ENCODE data around the gene ZNHIT1. TPM values are rescaled to one million over a fixed set of nuclear protein-coding genes. Genes with fewer than 3 reads are reported as not detected.

Gene ZNHIT1
- total RNA-seq, 1 donor from 2014 or later: 51.9 TPM

GRCh38 chr7:101174322-101174854 is 43.6 kb upstream of the ZNHIT1 start:
- H3K27ac ChIP-seq: no peak overlapping the region
- H3K4me1 ChIP-seq: peaks cover 25% of the 10 kb centered on the region
- ATAC-seq: no peak

DNA sequence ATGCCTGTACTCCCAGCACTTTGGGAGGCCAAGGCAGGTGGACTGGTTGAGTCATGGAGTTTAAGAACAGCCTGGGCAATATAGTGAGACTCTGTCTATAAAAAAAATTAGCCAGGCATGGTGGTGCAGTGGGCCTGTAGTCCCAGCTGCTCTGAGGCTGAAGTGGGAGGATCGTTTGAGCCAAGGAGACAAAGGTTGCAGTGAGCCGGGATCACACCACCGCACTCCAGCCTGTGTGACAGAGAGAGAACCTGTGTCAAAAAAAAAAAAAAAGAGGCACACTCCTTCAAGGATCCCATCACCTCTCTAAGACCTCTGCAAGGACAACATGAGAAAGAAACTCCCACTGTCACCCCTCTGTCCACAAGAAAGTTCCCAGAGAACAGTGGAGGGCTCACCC is 42.3 kb upstream of the ZNHIT1 start:
- Histone ChIP-seq H3K4me3 (no peak overlapping the region), H3K4me1 (peaks cover 17% of the 10 kb centered on the region), H3K27ac (no peak overlapping the region), H3K9me3 (no peaks in the 10 kb centered on the region), H3K27me3 (peaks cover 100% of the 10 kb centered on the region), H3K36me3 (no peaks in the 10 kb centered on the region)
- ATAC-seq: no peak
- no peak for DNase-seq
- TF ChIP-seq CTCF (IDR thresholded peaks at IDR 0.05): no peak
- intact Hi-C loops (cut with DNase I): no loop called here

More at GRCh38 chr7:101174322-101174854, 43.6 kb upstream of the ZNHIT1 start:
- DNase-seq: no peak
- H3K9me3 ChIP-seq: no peaks in the 10 kb centered on the region
- H3K27me3 ChIP-seq: peaks cover 100% of the 10 kb centered on the region
- H3K36me3 ChIP-seq: no peaks in the 10 kb centered on the region
- H3K4me3 ChIP-seq: no peak overlapping the region
- TF ChIP-seq CTCF (IDR thresholded peaks at IDR 0.05): no peak
- intact Hi-C loops (cut with DNase I): no loop called here

DNA sequence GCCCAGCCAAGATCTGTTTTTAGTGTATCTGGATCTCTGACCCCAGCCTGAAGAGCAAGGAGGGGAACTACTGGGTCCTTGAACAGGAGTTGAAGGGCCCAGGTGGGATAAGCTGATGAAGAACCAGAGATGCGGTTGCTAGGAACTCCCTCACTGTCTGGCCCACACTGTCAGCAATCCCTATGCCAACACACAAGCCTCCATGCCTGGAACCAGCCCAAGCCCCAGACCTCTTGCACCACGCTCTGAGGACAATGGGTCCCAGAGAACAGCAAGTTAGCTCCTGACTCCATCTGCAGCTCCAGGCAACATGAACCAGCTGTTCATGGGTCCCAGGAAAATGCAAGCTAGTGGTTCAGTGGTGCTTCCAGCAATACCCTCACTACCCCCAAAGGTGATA is 40.3 kb upstream of the ZNHIT1 start:
- no peaks in the 10 kb centered on the region for H3K36me3 ChIP-seq
- no peak for TF ChIP-seq CTCF (IDR thresholded peaks at IDR 0.05)
- ATAC-seq (no peak), DNase-seq (no peak)
- no peak overlapping the region for H3K27ac ChIP-seq
- H3K4me1 ChIP-seq: peaks cover 9% of the 10 kb centered on the region
- H3K9me3 ChIP-seq: no peaks in the 10 kb centered on the region
- no peak overlapping the region for H3K4me3 ChIP-seq
- H3K27me3 ChIP-seq: peaks cover 93% of the 10 kb centered on the region
- intact Hi-C loops (cut with DNase I): no loop called here

DNA sequence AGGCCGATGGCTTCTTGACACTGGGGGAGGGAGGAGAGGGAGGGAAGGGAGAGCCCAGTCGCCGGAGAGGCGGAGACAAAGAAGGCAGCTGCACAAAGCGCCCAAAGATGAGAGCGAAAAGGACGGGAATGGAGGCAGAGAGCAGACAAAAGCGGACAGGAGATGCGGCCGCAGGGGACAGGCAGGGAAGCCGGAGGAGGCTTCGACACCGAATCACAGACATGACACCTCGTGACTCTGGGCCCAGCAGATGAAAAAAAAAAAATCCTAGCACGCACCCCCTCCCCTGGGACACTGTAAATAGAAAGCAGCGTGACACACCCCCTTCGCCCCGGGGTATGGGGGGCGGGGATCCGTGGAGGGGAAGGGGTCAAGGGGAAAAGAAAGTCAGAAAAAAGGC is 38.8 kb upstream of the ZNHIT1 start:
- ATAC-seq (no peak), DNase-seq (no peak)
- Histone ChIP-seq H3K9me3 (no peaks in the 10 kb centered on the region), H3K4me3 (no peak overlapping the region), H3K27me3 (peaks cover 78% of the 10 kb centered on the region), H3K27ac (no peak overlapping the region), H3K36me3 (no peaks in the 10 kb centered on the region), H3K4me1 (no peaks in the 10 kb centered on the region)
- intact Hi-C loops (cut with DNase I): no loop called here
- no peak for TF ChIP-seq CTCF (IDR thresholded peaks at IDR 0.05)

GRCh38 chr7:101179713-101180112 is 38.3 kb upstream of the ZNHIT1 start:
- Histone ChIP-seq H3K4me1 (no peaks in the 10 kb centered on the region), H3K4me3 (no peak overlapping the region), H3K36me3 (no peaks in the 10 kb centered on the region), H3K27ac (no peak overlapping the region), H3K9me3 (no peaks in the 10 kb centered on the region), H3K27me3 (peaks cover 72% of the 10 kb centered on the region)
- intact Hi-C loops (cut with DNase I): no loop called here
- no peak for ATAC-seq
- DNase-seq: no peak
- no peak for TF ChIP-seq CTCF (IDR thresholded peaks at IDR 0.05)
